Keratinocyte (primary cell): ENCODE measurements around the gene ANKRD34A. TPM values are rescaled to one million over a fixed set of nuclear protein-coding genes. Genes with fewer than 3 reads are reported as not detected.

Experiments used
- DNase-seq: peaks from one replicate; pipeline ENCODE4 v3.0.0-alpha.2; 2011; ENCODE audit warnings: low read depth, missing footprints, low spot score
- FAIRE-seq: peaks from 2 replicates; lab custom pipeline; 2011; peaks lifted over from hg19 to GRCh38; lab: Jason Lieb, UNC
- H2AFZ ChIP-seq: 2 replicates; pipeline ENCODE4 v1.6.0; 2012; ENCODE audit warnings: low read length, control low read depth, inconsistent platforms; ENCODE audit not compliant: control insufficient read depth
- H3K27ac ChIP-seq: 2 replicates; pipeline ENCODE4 v1.5.1; 2011; ENCODE audit warnings: low read length; ENCODE audit not compliant: control insufficient read depth, insufficient read depth
- H3K27me3 ChIP-seq: 3 replicates; pipeline ENCODE4 v1.6.0; 2011; ENCODE audit warnings: low read length; ENCODE audit not compliant: control insufficient read depth, insufficient read depth; ENCODE audit errors: extremely low read depth
- H3K36me3 ChIP-seq, 2 experiments: 2 replicates in 1 of 2; 3 replicates in 1 of 2; pipeline ENCODE4 v1.5.1; 2011; ENCODE audit warnings: low read length in 2 of 2, mild to moderate bottlenecking in 1 of 2; ENCODE audit not compliant: control insufficient read depth in 2 of 2, insufficient read depth in 2 of 2; ENCODE audit errors: extremely low read depth in 1 of 2
- H3K4me1 ChIP-seq: 3 replicates; pipeline ENCODE4 v1.5.1; 2011; ENCODE audit warnings: low read length; ENCODE audit not compliant: control insufficient read depth, insufficient read depth; ENCODE audit errors: extremely low read depth
- H3K4me2 ChIP-seq: 3 replicates; pipeline ENCODE4 v1.6.0; 2011; ENCODE audit warnings: low read depth, low read length; ENCODE audit not compliant: control insufficient read depth, insufficient read depth; ENCODE audit errors: extremely low read depth
- H3K4me3 ChIP-seq, 3 experiments: fragments of 200-600 bp in 1 of 3; sonication (generic) in 1 of 3; 2 replicates in 2 of 3; 3 replicates in 1 of 3; pipeline ENCODE4 v1.5.1; 2011 to 2016; ENCODE audit warnings: low read length in 3 of 3, mild to moderate bottlenecking in 3 of 3, control low read depth in 2 of 3, inconsistent platforms in 1 of 3, low read depth in 1 of 3, mixed read lengths in 1 of 3, mixed run types in 1 of 3, moderate library complexity in 1 of 3; ENCODE audit not compliant: control insufficient read depth in 2 of 3, insufficient read depth in 2 of 3; ENCODE audit errors: extremely low read depth in 1 of 3
- H3K79me2 ChIP-seq: 2 replicates; pipeline ENCODE4 v1.6.0; 2012; ENCODE audit warnings: low read length; ENCODE audit not compliant: control insufficient read depth, insufficient read depth
- H3K9ac ChIP-seq: 3 replicates; pipeline ENCODE4 v1.6.0; 2011; ENCODE audit warnings: low read length; ENCODE audit not compliant: control insufficient read depth, insufficient read depth; ENCODE audit errors: extremely low read depth
- H3K9me1 ChIP-seq: 3 replicates; pipeline ENCODE4 v1.6.0; 2011; ENCODE audit warnings: low read length; ENCODE audit not compliant: control insufficient read depth, insufficient read depth; ENCODE audit errors: extremely low read depth
- H3K9me3 ChIP-seq: 2 replicates; pipeline ENCODE4 v1.5.1; 2012; ENCODE audit warnings: low read depth, low read length; ENCODE audit not compliant: control insufficient read depth
- H4K20me1 ChIP-seq: 3 replicates; pipeline ENCODE4 v1.6.0; 2011; ENCODE audit warnings: low read length; ENCODE audit not compliant: control insufficient read depth, insufficient read depth; ENCODE audit errors: extremely low read depth
- CTCF ChIP-seq, 3 experiments: IDR thresholded peaks in 1 of 3; conservative IDR thresholded peaks in 1 of 3; optimal IDR thresholded peaks in 1 of 3; 2 replicates in 2 of 3; 3 replicates in 1 of 3; pipeline versions ENCODE3 to v1.5.1; 2011; ENCODE audit warnings: low read length in 3 of 3, mild to moderate bottlenecking in 3 of 3, moderate library complexity in 2 of 3, control low read depth in 1 of 3, inconsistent platforms in 1 of 3; ENCODE audit not compliant: insufficient read depth in 2 of 3; ENCODE audit errors: extremely low read depth in 1 of 3
- EZH2 ChIP-seq: IDR thresholded peaks from one replicate; pipeline ENCODE4 v1.6.1; 2012; ENCODE audit warnings: inconsistent platforms, mild to moderate bottlenecking, low read length, moderate library complexity
- dilution Hi-C: fragments of 300-500 bp; cut with MboI; formaldehyde crosslinking; loops from one replicate; pipeline ENCODE4 v1.7.0; 2020; ENCODE audit warnings: low sequenced_read_pairs; ENCODE audit not compliant: extremely low pct_ligation_motif_present
- polyA plus RNA-seq, 5 experiments: library from polyadenylated mRNA; depleted of rRNA in 3 of 5; stranded (reverse) in 3 of 5; stranded (forward) in 1 of 5; unstranded in 1 of 5; fragments of >200 nt; gene quantifications; 1 replicate in 1 of 5; 2 replicates in 3 of 5; 3 replicates in 1 of 5; pipeline versions ENCODE4 v1.2.1 to v1.2.3, GENCODE V29; 2011 to 2012; ENCODE audit warnings: missing spikeins in 2 of 5, low read depth in 1 of 5, low replicate concordance in 1 of 5

The ANKRD34A gene
- polyA plus RNA-seq, 1 donor (not counting 4 experiments of a cell fraction or from before 2014, with no cell fraction given) = 0.83 TPM

GRCh38 chr1:145953861-145954260, 10.5 kb downstream of the ANKRD34A start:
- peaks cover 20% of the 10 kb centered on the region for H3K4me1 ChIP-seq
- DNase-seq = no peak
- no peak for FAIRE-seq
- TF ChIP-seq CTCF (optimal IDR thresholded peaks at IDR 0.05 in 1 of 3, IDR thresholded peaks at IDR 0.05 in 1 of 3, conservative IDR thresholded peaks at IDR 0.05 in 1 of 3; ENCODE audit: extremely low read depth in 1 of 3, insufficient read depth in 2 of 3, low read length in 3 of 3) = no peak
- TF ChIP-seq EZH2 = no peak
- dilution Hi-C loops = no loop called here
- H3K4me2 ChIP-seq = no peak overlapping the region
- peaks cover 12% of the 10 kb centered on the region for H3K79me2 ChIP-seq
- no peaks in the 10 kb centered on the region for H3K9me3 ChIP-seq
- no peaks in the 10 kb centered on the region for H3K27me3 ChIP-seq
- H3K27ac ChIP-seq = no peak overlapping the region
- no peak overlapping the region for H3K9ac ChIP-seq
- H3K36me3 ChIP-seq = no peaks in the 10 kb centered on the region
- no peaks in the 10 kb centered on the region for H4K20me1 ChIP-seq
- H3K9me1 ChIP-seq = no peaks in the 10 kb centered on the region
- H3K4me3 ChIP-seq = no peak overlapping the region
- no peak overlapping the region for H2AFZ ChIP-seq

GRCh38 chr1:145952903-145953302, 11.5 kb downstream of the ANKRD34A start:
- DNase-seq = no peak
- no peak overlapping the region for H3K9ac ChIP-seq
- no peaks in the 10 kb centered on the region for H3K9me1 ChIP-seq
- no peak overlapping the region for H2AFZ ChIP-seq
- H3K36me3 ChIP-seq = no peaks in the 10 kb centered on the region
- H3K4me2 ChIP-seq = no peak overlapping the region
- no peak for FAIRE-seq
- H4K20me1 ChIP-seq = no peaks in the 10 kb centered on the region
- H3K27ac ChIP-seq = no peak overlapping the region
- H3K4me1 ChIP-seq = peaks cover 15% of the 10 kb centered on the region
- dilution Hi-C loops = no loop called here
- peaks cover 12% of the 10 kb centered on the region for H3K79me2 ChIP-seq
- H3K27me3 ChIP-seq = no peaks in the 10 kb centered on the region
- H3K4me3 ChIP-seq = no peak overlapping the region
- no peaks in the 10 kb centered on the region for H3K9me3 ChIP-seq
- TF ChIP-seq CTCF (optimal IDR thresholded peaks at IDR 0.05 in 1 of 3, IDR thresholded peaks at IDR 0.05 in 1 of 3, conservative IDR thresholded peaks at IDR 0.05 in 1 of 3; ENCODE audit: extremely low read depth in 1 of 3, insufficient read depth in 2 of 3, low read length in 3 of 3) = no peak
- no peak for TF ChIP-seq EZH2
